T-cell (primary cell): ENCODE measurements around the gene NAGA. TPM values are rescaled to one million over a fixed set of nuclear protein-coding genes. Genes with fewer than 3 reads are reported as not detected.

Experiments used
- ATAC-seq, 4 experiments: fragments of 200-7000 bp in 3 of 4; fragments of 150-1000 bp in 1 of 4; cut with Tn5 transposase; replicated peaks in 1 of 4; 1 replicate in 3 of 4; 2 replicates in 1 of 4; pipeline ENCODE4 v1.10.0; 2021; ENCODE audit warnings: moderate library complexity in 3 of 4, mild to moderate bottlenecking in 2 of 4, moderate number of reproducible peaks in 1 of 4
- CTCF ChIA-PET, 2 donors: fragments of 300-600 bp; sonication (Branson Sonifier 250); formaldehyde crosslinking; loops; one replicate each; lab custom pipeline; 2022; ENCODE audit warnings: antibody characterized with exemption in 2 of 2; lab: Charles Lee
- POLR2A ChIA-PET, 2 donors: fragments of 300-600 bp; sonication (Branson Sonifier 250); formaldehyde crosslinking; loops; one replicate each; lab custom pipeline; 2022; ENCODE audit warnings: antibody characterized with exemption in 2 of 2; lab: Charles Lee
- DNase-seq, 35 experiments: peaks; one replicate each; pipeline versions ENCODE4 v3.0.0 to v3.0.0-alpha.2; 2013 to 2023
- H3K27ac ChIP-seq: one replicate; pipeline ENCODE4 v1.5.1; 2013; ENCODE audit warnings: low read length
- H3K27me3 ChIP-seq, 2 experiments: replicated peaks in 1 of 2; 1 replicate in 1 of 2; 2 replicates in 1 of 2; pipeline versions ENCODE4 v1.6.1 to v1.7.0; 2013; ENCODE audit warnings: low read length in 1 of 2, mixed read lengths in 1 of 2; ENCODE audit not compliant: control insufficient read depth in 2 of 2, insufficient read depth in 2 of 2; ENCODE audit errors: extremely low read depth in 1 of 2
- H3K36me3 ChIP-seq, 2 donors: 1 replicate in 1 of 2; 2 replicates in 1 of 2; pipeline versions ENCODE4 v1.6.1 to v1.7.0; 2013; ENCODE audit warnings: low read length in 1 of 2; ENCODE audit not compliant: control insufficient read depth in 2 of 2, insufficient read depth in 1 of 2; ENCODE audit errors: extremely low read depth in 1 of 2
- H3K4me1 ChIP-seq, 2 experiments: 1 replicate in 1 of 2; 2 replicates in 1 of 2; pipeline versions ENCODE4 v1.6.1 to v1.7.0; 2013; ENCODE audit warnings: low read length in 2 of 2, mixed read lengths in 1 of 2; ENCODE audit not compliant: insufficient read depth in 2 of 2, control insufficient read depth in 1 of 2; ENCODE audit errors: extremely low read depth in 1 of 2
- H3K4me3 ChIP-seq, 2 donors: 1 replicate in 1 of 2; 2 replicates in 1 of 2; pipeline versions ENCODE4 v1.5.1 to v1.7.0; 2013; ENCODE audit warnings: mild to moderate bottlenecking in 2 of 2, low read length in 1 of 2, moderate library complexity in 1 of 2; ENCODE audit not compliant: control insufficient read depth in 1 of 2; ENCODE audit errors: extremely low read depth in 1 of 2
- H3K9me3 ChIP-seq: 2 replicates; pipeline ENCODE4 v1.7.0; 2013
- H3K27ac Mint-ChIP-seq, 2 donors: one replicate each; pipeline ENCODE4 v1.8.0; 2020 to 2021; ENCODE audit warnings: mild to moderate bottlenecking in 2 of 2, mixed read lengths in 2 of 2
- H3K27me3 Mint-ChIP-seq, 2 donors: one replicate each; pipeline ENCODE4 v1.8.0; 2021 to 2022; ENCODE audit warnings: mixed read lengths in 2 of 2
- H3K36me3 Mint-ChIP-seq: one replicate; pipeline ENCODE4 v1.8.0; 2021; ENCODE audit warnings: mixed read lengths
- H3K4me1 Mint-ChIP-seq, 3 donors: one replicate each; pipeline ENCODE4 v1.8.0; 2020 to 2022; ENCODE audit warnings: mixed read lengths in 3 of 3, mild to moderate bottlenecking in 1 of 3
- H3K4me3 Mint-ChIP-seq, 3 donors: one replicate each; pipeline ENCODE4 v1.8.0; 2020 to 2022; ENCODE audit warnings: mild to moderate bottlenecking in 3 of 3, mixed read lengths in 3 of 3, moderate library complexity in 3 of 3
- H3K9me3 Mint-ChIP-seq, 3 donors: one replicate each; pipeline ENCODE4 v1.8.0; 2020 to 2022; ENCODE audit warnings: mixed read lengths in 3 of 3
- WGBS: methylation state at CpG from one replicate; pipeline ENCODE4 v1.1.5; 2013; ENCODE audit warnings: missing lambda C conversion rate; ENCODE audit not compliant: insufficient coverage; 5-methylcytosine and 5-hydroxymethylcytosine counted together
- total RNA-seq, 35 experiments: library from RNA in 6 of 35; stranded (reverse) in 6 of 35; fragments of 120-200 nt in 1 of 35; gene quantifications; one replicate each; pipeline versions ENCODE4 v1.2.1 to v1.2.4 and lab custom pipeline; 2013 to 2026

Gene NAGA
- total RNA-seq, 5 donors from 2014 or later (not counting 1 experiment from before 2014, with no cell fraction given), result 6.9 to 14.3 (median 11.6) TPM

DNA sequence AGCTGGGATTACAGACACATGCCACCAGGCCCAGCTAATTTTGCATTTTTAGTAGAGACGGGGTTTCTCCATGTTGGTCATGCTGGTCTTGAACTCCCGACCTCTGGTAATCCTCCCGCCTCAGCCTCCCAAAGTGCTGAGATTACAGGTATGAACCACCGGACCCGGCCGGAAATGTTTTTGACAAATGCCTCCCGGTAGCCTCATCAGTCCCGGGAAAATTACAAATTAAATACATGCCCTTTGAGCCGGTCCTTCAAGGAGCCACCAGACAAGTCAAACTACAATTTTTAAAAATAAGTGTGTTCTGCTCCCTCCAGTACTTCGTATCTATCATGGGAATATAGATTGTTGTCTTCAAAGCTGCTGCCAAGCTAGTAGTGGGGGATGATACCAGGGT, 54.5 kb downstream of the NAGA start:
- H3K27me3 Mint-ChIP-seq, result peaks cover 7 to 18% of the 10 kb centered on the region in 2 donors
- DNase-seq, result no peak
- H3K27ac Mint-ChIP-seq, result no peak overlapping the region
- POLR2A ChIA-PET, result no interaction called here
- Histone ChIP-seq H3K9me3 (no peaks in the 10 kb centered on the region), H3K27me3 (peaks cover 0 to 9% of the 10 kb centered on the region in 2 experiments), H3K4me3 (no peak overlapping the region), H3K4me1 (no peaks in the 10 kb centered on the region), H3K27ac (no peak overlapping the region), H3K36me3 (no peaks in the 10 kb centered on the region)
- no peak overlapping the region for H3K4me3 Mint-ChIP-seq
- CTCF ChIA-PET, result no interaction called here
- H3K4me1 Mint-ChIP-seq, result no peaks in the 10 kb centered on the region
- H3K9me3 Mint-ChIP-seq, result no peaks in the 10 kb centered on the region
- WGBS, result 78% methylated on average over 1 of the region's 10 CpGs
- ATAC-seq, result no peak
- H3K36me3 Mint-ChIP-seq, result no peaks in the 10 kb centered on the region

DNA sequence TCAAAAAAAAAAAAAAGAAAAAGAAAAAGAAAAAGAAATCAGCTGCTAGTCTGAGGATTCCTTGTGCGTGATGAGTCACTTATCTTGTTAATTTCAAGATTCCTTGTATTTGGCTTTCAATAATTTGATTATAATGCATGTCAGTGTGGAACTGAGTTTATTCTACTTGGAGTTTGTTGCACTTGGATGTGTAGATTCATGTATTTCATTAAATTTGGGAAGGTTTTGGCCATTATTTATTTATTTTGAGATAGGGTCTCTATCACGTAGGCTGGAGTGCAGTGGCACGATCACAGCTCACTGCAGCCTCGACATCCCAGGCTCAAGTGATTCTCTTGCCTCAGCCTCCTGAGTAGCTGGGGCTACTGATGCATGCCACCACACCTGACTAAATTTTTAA, 57.2 kb downstream of the NAGA start:
- Histone ChIP-seq H3K27me3 (peaks cover 0 to 9% of the 10 kb centered on the region in 2 experiments), H3K4me3 (no peak overlapping the region), H3K27ac (no peak overlapping the region), H3K36me3 (no peaks in the 10 kb centered on the region), H3K9me3 (no peaks in the 10 kb centered on the region), H3K4me1 (no peaks in the 10 kb centered on the region)
- ATAC-seq (no peak), DNase-seq (no peak)
- 92% methylated on average over 4 of the region's 4 CpGs for WGBS
- H3K27me3 Mint-ChIP-seq, result peaks cover 9 to 20% of the 10 kb centered on the region in 2 donors
- peaks cover 0 to 12% (median 9%) of the 10 kb centered on the region in 3 donors for H3K9me3 Mint-ChIP-seq
- no peak overlapping the region for H3K27ac Mint-ChIP-seq
- POLR2A ChIA-PET, result no interaction called here
- CTCF ChIA-PET, result interaction anchor here in 1 of 2 donors (0.6 kb wide), 1 partner anchor 897 kb away, joined by 3 read pairs; no protein-coding TSS in a partner anchor
- H3K36me3 Mint-ChIP-seq, result peaks cover 3% of the 10 kb centered on the region
- no peaks in the 10 kb centered on the region for H3K4me1 Mint-ChIP-seq
- no peak overlapping the region for H3K4me3 Mint-ChIP-seq

DNA sequence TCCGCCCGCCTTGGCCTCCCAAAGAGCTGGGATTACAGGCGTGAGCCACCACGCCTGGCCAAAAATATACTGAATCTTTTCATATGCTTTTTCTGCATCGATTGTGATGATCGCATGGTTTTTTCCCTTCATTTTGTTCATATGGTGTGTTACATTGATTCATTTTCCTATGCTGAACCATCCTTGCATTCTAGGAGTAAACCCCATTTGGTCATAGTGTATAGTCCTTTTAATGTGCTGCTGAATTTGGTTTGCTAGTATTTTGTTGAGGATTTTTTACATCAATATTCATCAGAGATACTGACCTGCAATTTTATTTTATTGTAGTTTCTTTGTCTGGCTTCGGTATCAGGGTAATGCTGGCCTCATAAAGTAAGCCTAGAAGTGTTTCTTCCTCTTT, 59.8 kb downstream of the NAGA start:
- Histone ChIP-seq H3K4me3 (no peak overlapping the region), H3K27me3 (peaks cover 0 to 9% of the 10 kb centered on the region in 2 experiments), H3K4me1 (no peaks in the 10 kb centered on the region), H3K27ac (no peak overlapping the region), H3K9me3 (no peaks in the 10 kb centered on the region), H3K36me3 (no peaks in the 10 kb centered on the region)
- no peak overlapping the region for H3K27ac Mint-ChIP-seq
- H3K36me3 Mint-ChIP-seq, result peaks cover 3% of the 10 kb centered on the region
- ChIA-PET CTCF (no interaction called here), POLR2A (no interaction called here)
- peaks cover 0 to 13% (median 9%) of the 10 kb centered on the region in 3 donors for H3K9me3 Mint-ChIP-seq
- DNase-seq (no peak), ATAC-seq (no peak)
- no peaks in the 10 kb centered on the region for H3K4me1 Mint-ChIP-seq
- WGBS, result 93% methylated on average over 2 of the region's 7 CpGs
- H3K4me3 Mint-ChIP-seq, result no peak overlapping the region
- H3K27me3 Mint-ChIP-seq, result peaks cover 4 to 5% of the 10 kb centered on the region in 2 donors

Other genes with a start within 250 kb of the NAGA start
- 100 to 1,000 TPM in 3 of 5 donors, 10 to 100 TPM in 2; 71.9 to 128 (median 112) TPM for gene SREBF2, start 237.7 kb downstream of the NAGA start, total RNA-seq
- 1 to 10 TPM in 1 of 5 donors, under 1 TPM in 3, not detected in 1; 0.56 to 1.2 (median 0.75) TPM for gene SHISA8, start 155.7 kb downstream of the NAGA start, total RNA-seq
- 10 to 100 TPM; 11.4 to 22.5 (median 15.4) TPM for gene TNFRSF13C, start 144.0 kb downstream of the NAGA start, total RNA-seq
- 10 to 100 TPM in 2 of 5 donors, 1 to 10 TPM in 3; 5.1 to 16.7 (median 7.9) TPM for gene CENPM, start 123.7 kb downstream of the NAGA start, total RNA-seq
- gene SEPTIN3, start 101.4 kb downstream of the NAGA start, total RNA-seq, result under 1 TPM; 0.10 to 0.30 (median 0.23) TPM
- gene WBP2NL, start 72.0 kb downstream of the NAGA start, total RNA-seq, result 1 to 10 TPM; 1.5 to 2.8 (median 2.2) TPM
- 1 to 10 TPM in 3 of 5 donors, under 1 TPM in 2; 0.83 to 2.0 (median 1.5) TPM for gene PHETA2, start 3.4 kb upstream of the NAGA start, total RNA-seq
- gene SMDT1, start 8.9 kb upstream of the NAGA start, total RNA-seq, result 100 to 1,000 TPM; 101 to 176 (median 114) TPM
- gene NDUFA6, start 20.0 kb upstream of the NAGA start, total RNA-seq, result 10 to 100 TPM; 36.6 to 52.3 (median 39.6) TPM
- 1 to 10 TPM; 4.5 to 9.8 (median 8.6) TPM for gene CYP2D6, start 60.0 kb upstream of the NAGA start, total RNA-seq
- gene TCF20, start 199.8 kb upstream of the NAGA start, total RNA-seq, result 10 to 100 TPM; 84.2 to 98.8 (median 88.5) TPM